ENCODE measurements around the gene RARS2.
A peak's percentile ranks its signal among the peaks of the same experiment; 100 is the strongest.

The RARS2 gene

GRCh38 chr6:87487555-87487954 is 102.2 kb downstream of the RARS2 start:
- TF ChIP-seq MAX (IDR thresholded peaks at IDR 0.05; ENCODE audit: low read depth, low read length) (no peak), MYC (IDR thresholded peaks at IDR 0.05; ENCODE audit: low read depth, low read length) (no peak), POLR2A (IDR thresholded peaks at IDR 0.05; ENCODE audit: extremely low read depth, insufficient read length) (no peak), CTCF (IDR thresholded peaks at IDR 0.05; ENCODE audit: low read depth, low read length) (no peak)
- no peak overlapping the region for H3K4me3 ChIP-seq (ENCODE audit: low read depth, low read length)
- DNase-seq (ENCODE audit: low read depth) = no peak

GRCh38 chr6:87484491-87484890 is 105.3 kb downstream of the RARS2 start:
- DNase-seq (ENCODE audit: low read depth) = no peak
- TF ChIP-seq MAX (IDR thresholded peaks at IDR 0.05; ENCODE audit: low read depth, low read length) = no peak
- no peak for TF ChIP-seq MYC (IDR thresholded peaks at IDR 0.05; ENCODE audit: low read depth, low read length)
- no peak for TF ChIP-seq CTCF (IDR thresholded peaks at IDR 0.05; ENCODE audit: low read depth, low read length)
- TF ChIP-seq POLR2A (IDR thresholded peaks at IDR 0.05; ENCODE audit: extremely low read depth, insufficient read length) = no peak
- no peak overlapping the region for H3K4me3 ChIP-seq (ENCODE audit: low read depth, low read length)

- DNase-seq (ENCODE audit: low read depth) = peak; percentile 84
- no peak for TF ChIP-seq POLR2A (IDR thresholded peaks at IDR 0.05; ENCODE audit: extremely low read depth, insufficient read length)
- peak; percentile 40 for TF ChIP-seq CTCF (IDR thresholded peaks at IDR 0.05; ENCODE audit: low read depth, low read length)
- H3K4me3 ChIP-seq (ENCODE audit: low read depth, low read length) = no peak overlapping the region
Measured at GRCh38 chr6:87483929-87484328, 105.9 kb downstream of the RARS2 start.

- no peak for TF ChIP-seq MAX (IDR thresholded peaks at IDR 0.05; ENCODE audit: low read depth, low read length)
- TF ChIP-seq POLR2A (IDR thresholded peaks at IDR 0.05; ENCODE audit: extremely low read depth, insufficient read length) = no peak
- no peak for TF ChIP-seq CTCF (IDR thresholded peaks at IDR 0.05; ENCODE audit: low read depth, low read length)
- TF ChIP-seq MYC (IDR thresholded peaks at IDR 0.05; ENCODE audit: low read depth, low read length) = no peak
- H3K4me3 ChIP-seq (ENCODE audit: low read depth, low read length) = peak overlapping the region; percentile 9
- DNase-seq (ENCODE audit: low read depth) = peak; percentile 88
Measured at GRCh38 chr6:87482366-87482765, 107.4 kb downstream of the RARS2 start.

GRCh38 chr6:87481931-87482330 is 107.9 kb downstream of the RARS2 start:
- TF ChIP-seq MAX (IDR thresholded peaks at IDR 0.05; ENCODE audit: low read depth, low read length) (no peak), MYC (IDR thresholded peaks at IDR 0.05; ENCODE audit: low read depth, low read length) (no peak), POLR2A (IDR thresholded peaks at IDR 0.05; ENCODE audit: extremely low read depth, insufficient read length) (no peak), CTCF (IDR thresholded peaks at IDR 0.05; ENCODE audit: low read depth, low read length) (no peak)
- peak; percentile 80 for DNase-seq (ENCODE audit: low read depth)
- H3K4me3 ChIP-seq (ENCODE audit: low read depth, low read length) = peak overlapping the region; percentile 9

GRCh38 chr6:87473419-87473903 is 116.3 kb downstream of the RARS2 start:
- DNase-seq (ENCODE audit: low read depth) = peak; percentile 72
- peak overlapping the region; percentile 69 for H3K4me3 ChIP-seq (ENCODE audit: low read depth, low read length)
- no peak for TF ChIP-seq CTCF (IDR thresholded peaks at IDR 0.05; ENCODE audit: low read depth, low read length)
- no peak for TF ChIP-seq MYC (IDR thresholded peaks at IDR 0.05; ENCODE audit: low read depth, low read length)
- no peak for TF ChIP-seq POLR2A (IDR thresholded peaks at IDR 0.05; ENCODE audit: extremely low read depth, insufficient read length)
- no peak for TF ChIP-seq MAX (IDR thresholded peaks at IDR 0.05; ENCODE audit: low read depth, low read length)

Measured in NB4 (cell line).